Skeletal muscle satellite cell (primary cell): Measurements from ENCODE around the gene TMC7. TPM values are rescaled to one million over a fixed set of nuclear protein-coding genes. Genes with fewer than 3 reads are reported as not detected.
A peak's percentile ranks its signal among the peaks of the same experiment; 100 is the strongest.

Source experiments
- H3K27me3 ChIP-seq: 2 replicates; pipeline ENCODE4 v1.7.0; 2013; ENCODE audit warnings: low read length; ENCODE audit not compliant: control insufficient read depth, insufficient read depth
- H3K36me3 ChIP-seq: 2 replicates; pipeline ENCODE4 v1.7.0; 2013; ENCODE audit warnings: mild to moderate bottlenecking, control low read depth, low read length; ENCODE audit not compliant: insufficient read depth
- H3K4me1 ChIP-seq: 2 replicates; pipeline ENCODE4 v1.7.0; 2013; ENCODE audit warnings: low read length; ENCODE audit not compliant: control insufficient read depth, insufficient read depth
- H3K4me2 ChIP-seq: 2 replicates; pipeline ENCODE4 v1.7.0; 2013; ENCODE audit warnings: mild to moderate bottlenecking, low read length
- H3K4me3 ChIP-seq: 2 replicates; pipeline ENCODE4 v1.7.0; 2013; ENCODE audit warnings: low read length
- H3K9ac ChIP-seq: 2 replicates; pipeline ENCODE4 v1.7.0; 2013; ENCODE audit warnings: mild to moderate bottlenecking, low read depth, low read length, moderate library complexity
- H3K9me3 ChIP-seq: replicated peaks from 2 replicates; pipeline ENCODE4 v1.7.0; 2013; ENCODE audit warnings: mild to moderate bottlenecking, control low read depth, low read length
- total RNA-seq: library from RNA; depleted of rRNA; stranded (reverse); fragments of >200 nt; gene quantifications from 2 replicates; pipeline ENCODE4 v1.2.3, GENCODE V29; 2012; rRNA removed

TMC7 gene
- 0.76 and 1.3 TPM in 2 replicates for total RNA-seq

DNA sequence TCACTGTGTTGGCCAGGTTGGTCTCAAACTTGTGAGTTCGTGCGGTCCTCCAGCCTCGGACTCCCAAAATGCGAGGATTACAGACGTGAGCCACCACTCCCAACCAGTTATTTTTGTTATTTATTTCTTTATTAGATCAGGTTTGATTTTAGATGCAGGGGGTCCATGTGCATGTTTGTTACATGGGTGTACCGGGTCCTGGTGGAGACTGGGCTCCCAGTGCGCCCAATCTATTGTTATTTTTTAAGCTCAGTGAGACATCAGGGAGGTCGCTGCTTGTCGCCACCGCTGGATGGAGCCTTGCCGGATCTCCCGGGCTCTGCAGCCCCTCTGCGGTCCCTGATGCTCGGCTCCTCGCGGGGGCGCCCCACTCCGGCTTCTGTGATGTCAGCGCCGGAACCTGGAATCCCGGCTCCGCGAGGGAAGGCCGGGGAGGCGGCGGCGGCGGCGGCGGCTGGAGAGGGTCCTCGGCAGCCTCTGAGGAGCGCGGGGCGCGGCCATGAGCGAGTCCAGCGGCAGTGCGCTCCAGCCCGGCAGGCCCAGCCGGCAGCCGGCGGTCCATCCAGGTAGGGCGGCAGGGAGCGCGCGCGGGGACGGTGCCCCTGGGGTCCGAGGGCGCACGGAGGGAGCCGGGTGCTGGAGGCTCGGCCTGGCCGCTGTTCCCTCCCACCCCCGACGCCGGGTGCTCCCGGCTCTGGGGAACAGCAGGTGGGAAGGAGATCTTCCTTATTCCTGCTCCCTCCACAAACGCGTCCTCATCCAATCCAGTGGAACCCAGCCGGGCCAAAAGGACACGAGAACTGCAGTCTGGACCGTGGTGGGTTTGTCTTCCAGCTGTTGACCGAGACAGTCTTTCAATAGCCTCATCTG, at the start of gene TMC7:
Gene TMC7 (plus strand): TSS at position 370 of the 870 bp plus-strand sequence. CDS start 130 bp downstream, at position 500.
- Histone ChIP-seq H3K4me2 (peak within 1 kb of the TSS; percentile 81), H3K4me3 (peak within 1 kb of the TSS; percentile 73), H3K36me3 (no peaks in the 10 kb centered on the region), H3K9ac (peak within 1 kb of the TSS; percentile 77), H3K27me3 (no peaks in the 10 kb centered on the region), H3K4me1 (peaks cover 3% of the 10 kb centered on the region), H3K9me3 (no peaks in the 10 kb centered on the region)

DNA sequence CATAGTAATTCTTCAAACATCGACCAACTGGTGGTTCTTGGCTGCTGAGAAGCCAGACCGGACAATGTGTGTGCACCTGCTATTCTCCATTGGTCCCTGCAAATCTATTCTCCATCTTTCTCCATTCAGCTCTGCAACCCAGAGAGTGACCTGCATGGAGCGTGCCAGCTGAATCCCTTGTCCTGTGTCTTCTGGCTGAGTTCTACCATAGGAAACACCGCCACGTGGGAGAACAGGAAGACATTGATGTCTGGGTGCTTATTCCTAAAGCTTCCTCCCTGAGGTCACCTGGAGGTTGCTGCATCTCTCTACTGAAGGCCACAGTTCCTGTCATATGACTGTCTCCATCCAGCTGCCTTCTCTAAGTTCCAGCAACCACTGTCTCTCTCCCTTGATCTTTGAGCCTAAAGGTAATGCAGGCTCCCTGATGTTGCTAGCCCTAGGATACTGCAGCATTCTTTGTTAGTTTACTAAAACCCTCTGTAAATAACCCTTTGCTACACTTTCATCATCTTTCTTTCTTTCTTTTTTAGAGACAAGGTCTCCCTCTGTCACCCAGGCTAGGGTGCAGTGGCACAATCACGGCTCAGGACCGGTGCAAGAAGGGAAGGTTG, 46.9 kb upstream of the TMC7 start:
- Histone ChIP-seq H3K36me3 (no peaks in the 10 kb centered on the region), H3K9me3 (no peaks in the 10 kb centered on the region), H3K9ac (no peak overlapping the region), H3K4me1 (peaks cover 13% of the 10 kb centered on the region), H3K27me3 (no peaks in the 10 kb centered on the region), H3K4me3 (no peak overlapping the region), H3K4me2 (no peak overlapping the region)

DNA sequence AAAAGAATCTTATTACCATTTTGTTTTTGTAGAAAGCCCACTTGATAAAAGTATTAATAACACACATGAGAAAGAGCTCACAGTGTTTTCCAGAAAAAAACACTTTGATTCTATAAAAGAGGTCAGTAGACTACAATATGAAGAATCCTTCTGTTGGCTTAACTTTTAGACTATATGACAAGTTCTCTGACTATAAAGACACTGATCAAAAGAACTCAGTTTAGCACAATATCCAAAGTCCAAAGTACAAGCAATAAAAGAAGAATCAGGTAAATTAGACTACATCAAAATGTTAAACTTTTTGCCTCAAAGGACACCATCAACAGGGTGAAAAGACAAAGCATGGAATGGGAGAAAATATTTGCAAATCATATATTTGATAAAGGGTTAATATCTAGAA, 46.3 kb upstream of the TMC7 start:
- Histone ChIP-seq H3K4me2 (no peak overlapping the region), H3K9ac (no peak overlapping the region), H3K9me3 (no peaks in the 10 kb centered on the region), H3K27me3 (no peaks in the 10 kb centered on the region), H3K4me3 (no peak overlapping the region), H3K36me3 (no peaks in the 10 kb centered on the region), H3K4me1 (peaks cover 8% of the 10 kb centered on the region)

DNA sequence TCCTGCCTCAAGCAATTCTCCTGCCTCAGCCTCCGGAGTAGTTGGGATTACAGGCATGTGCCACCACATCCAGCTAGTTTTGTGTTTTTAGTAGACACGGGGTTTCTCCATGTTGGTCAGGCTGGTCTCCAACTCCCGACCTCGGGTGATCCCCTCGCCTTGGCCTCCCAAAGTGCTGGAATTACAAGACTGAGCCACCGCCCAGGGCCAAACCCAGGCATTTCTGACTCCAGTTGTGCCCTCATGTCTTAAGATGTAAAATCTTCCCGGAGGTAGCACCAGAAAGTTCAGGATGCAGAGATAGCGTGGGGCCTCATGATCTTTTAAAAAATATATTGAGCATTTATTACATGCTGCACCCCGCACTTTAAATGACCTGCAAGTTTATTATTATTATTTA, 44.7 kb upstream of the TMC7 start:
- no peak overlapping the region for H3K4me3 ChIP-seq
- no peaks in the 10 kb centered on the region for H3K4me1 ChIP-seq
- H3K4me2 ChIP-seq: no peak overlapping the region
- H3K36me3 ChIP-seq: no peaks in the 10 kb centered on the region
- no peaks in the 10 kb centered on the region for H3K9me3 ChIP-seq
- H3K27me3 ChIP-seq: no peaks in the 10 kb centered on the region
- H3K9ac ChIP-seq: no peak overlapping the region

DNA sequence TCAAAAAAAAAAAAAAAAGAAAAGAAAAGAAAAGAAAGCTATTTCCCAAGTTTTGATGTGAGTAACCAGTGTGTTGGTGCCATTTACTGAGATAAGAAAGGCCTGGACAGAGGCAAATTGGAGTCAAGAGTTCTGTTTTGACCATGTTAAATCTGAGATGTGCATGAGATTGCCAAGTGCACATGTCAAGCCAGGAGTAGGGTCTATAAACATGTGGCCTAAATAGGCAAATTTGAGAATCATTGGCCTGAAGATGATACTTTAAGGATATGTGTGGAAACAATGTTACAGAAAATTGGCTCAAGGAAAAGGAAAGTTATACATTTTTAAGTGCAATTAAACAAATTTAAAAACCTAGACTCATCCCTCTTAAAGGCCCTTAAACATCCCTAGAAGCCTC, 42.3 kb upstream of the TMC7 start:
- Histone ChIP-seq H3K36me3 (no peaks in the 10 kb centered on the region), H3K4me2 (no peak overlapping the region), H3K27me3 (no peaks in the 10 kb centered on the region), H3K4me1 (no peaks in the 10 kb centered on the region), H3K4me3 (no peak overlapping the region), H3K9me3 (no peaks in the 10 kb centered on the region), H3K9ac (no peak overlapping the region)

DNA sequence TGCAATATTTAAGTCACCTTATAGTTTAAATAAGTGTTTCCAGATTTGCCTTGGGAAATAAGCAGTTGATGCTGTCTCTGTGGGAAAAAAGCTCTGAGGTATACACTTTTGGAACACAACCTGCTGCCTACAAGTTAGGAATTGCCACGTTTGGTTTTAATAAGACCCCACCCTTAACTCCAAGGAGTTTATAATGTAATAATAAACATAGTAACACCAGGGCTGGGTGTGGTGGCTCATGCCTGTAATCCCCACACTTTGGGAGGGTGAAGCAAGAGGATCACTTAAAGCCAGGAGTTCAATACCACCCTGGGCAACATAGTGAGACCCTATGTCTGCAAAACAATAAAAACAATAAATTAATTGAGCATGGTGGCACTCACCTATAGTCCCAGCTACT, 41.7 kb upstream of the TMC7 start:
- Histone ChIP-seq H3K9me3 (no peaks in the 10 kb centered on the region), H3K4me3 (no peak overlapping the region), H3K4me2 (no peak overlapping the region), H3K9ac (no peak overlapping the region), H3K27me3 (no peaks in the 10 kb centered on the region), H3K4me1 (no peaks in the 10 kb centered on the region), H3K36me3 (no peaks in the 10 kb centered on the region)

DNA sequence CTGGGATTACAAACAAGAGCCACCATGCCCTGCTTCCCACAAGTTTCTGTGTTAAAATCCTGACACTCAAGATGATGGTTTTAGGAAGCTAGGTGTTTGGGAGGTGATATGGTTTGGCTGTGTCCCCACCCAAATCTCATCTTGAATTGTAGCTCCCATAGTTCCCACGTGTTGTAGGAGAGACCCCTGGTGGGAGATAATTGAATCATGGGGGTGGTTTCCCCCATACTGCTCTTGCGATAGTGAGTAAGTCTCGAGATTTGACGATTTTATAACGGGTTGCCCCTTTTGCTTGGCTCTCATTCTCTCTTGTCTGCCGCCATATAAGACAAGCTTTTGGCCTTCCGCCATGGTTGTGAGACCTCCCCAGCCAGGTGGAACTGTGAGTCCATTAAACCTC, 40.3 kb upstream of the TMC7 start:
- Histone ChIP-seq H3K4me1 (no peaks in the 10 kb centered on the region), H3K4me2 (no peak overlapping the region), H3K4me3 (no peak overlapping the region), H3K36me3 (no peaks in the 10 kb centered on the region), H3K9me3 (no peaks in the 10 kb centered on the region), H3K9ac (no peak overlapping the region), H3K27me3 (no peaks in the 10 kb centered on the region)

DNA sequence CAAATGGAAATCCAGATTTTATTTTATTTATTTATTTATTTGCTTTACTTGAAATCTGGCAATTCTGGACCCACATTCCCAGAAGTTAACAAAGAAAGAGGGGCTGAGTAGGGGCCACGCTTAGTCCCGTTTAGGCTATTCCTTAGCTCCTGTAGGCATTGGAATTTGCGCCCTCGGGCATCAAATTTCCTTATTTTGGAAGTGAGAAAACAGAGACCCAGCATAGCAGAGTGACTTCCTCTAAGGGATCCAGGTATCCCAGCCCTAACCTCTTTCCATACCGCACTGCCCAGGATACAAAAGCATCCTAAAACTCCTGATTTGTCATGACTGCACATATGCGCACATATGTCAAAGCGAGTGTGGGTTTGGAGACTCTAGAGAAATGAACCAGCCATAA, 38.5 kb upstream of the TMC7 start:
- Histone ChIP-seq H3K4me2 (no peak overlapping the region), H3K9ac (no peak overlapping the region), H3K4me3 (no peak overlapping the region), H3K36me3 (no peaks in the 10 kb centered on the region), H3K27me3 (no peaks in the 10 kb centered on the region), H3K9me3 (no peaks in the 10 kb centered on the region), H3K4me1 (no peaks in the 10 kb centered on the region)

DNA sequence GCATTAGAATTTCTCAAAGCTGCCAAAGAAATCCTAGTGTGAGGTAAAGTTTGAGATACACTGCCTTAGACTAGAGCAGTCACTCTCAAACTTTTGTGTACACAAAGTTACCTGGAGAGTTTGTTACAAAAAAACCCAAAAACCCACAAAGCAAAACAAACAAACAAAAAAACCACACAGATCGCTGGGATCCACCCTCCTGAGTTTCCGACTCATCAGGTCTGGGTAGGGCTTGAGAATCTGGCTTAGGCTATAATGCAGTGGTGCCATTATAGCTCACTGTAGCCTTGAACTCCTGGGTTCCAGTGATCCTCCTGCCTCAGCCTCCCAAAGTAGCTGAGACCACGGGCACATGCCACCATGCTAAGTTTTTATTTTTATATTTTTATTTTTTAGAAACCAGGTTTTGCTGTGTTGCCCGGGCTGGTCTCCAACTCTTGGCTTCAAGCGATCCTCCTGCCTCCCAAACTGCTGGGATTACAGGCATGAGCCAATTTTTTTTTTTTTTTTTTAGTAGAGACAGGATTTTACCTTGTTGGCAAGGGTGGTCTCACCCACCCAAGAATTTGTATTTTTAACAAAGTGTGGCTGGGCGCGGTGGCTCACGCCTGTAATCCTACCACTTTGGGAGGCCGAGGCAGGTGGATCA, 35.2 kb upstream of the TMC7 start:
- Histone ChIP-seq H3K9ac (no peak overlapping the region), H3K36me3 (no peaks in the 10 kb centered on the region), H3K4me3 (no peak overlapping the region), H3K4me1 (no peaks in the 10 kb centered on the region), H3K4me2 (no peak overlapping the region), H3K9me3 (no peaks in the 10 kb centered on the region), H3K27me3 (no peaks in the 10 kb centered on the region)

DNA sequence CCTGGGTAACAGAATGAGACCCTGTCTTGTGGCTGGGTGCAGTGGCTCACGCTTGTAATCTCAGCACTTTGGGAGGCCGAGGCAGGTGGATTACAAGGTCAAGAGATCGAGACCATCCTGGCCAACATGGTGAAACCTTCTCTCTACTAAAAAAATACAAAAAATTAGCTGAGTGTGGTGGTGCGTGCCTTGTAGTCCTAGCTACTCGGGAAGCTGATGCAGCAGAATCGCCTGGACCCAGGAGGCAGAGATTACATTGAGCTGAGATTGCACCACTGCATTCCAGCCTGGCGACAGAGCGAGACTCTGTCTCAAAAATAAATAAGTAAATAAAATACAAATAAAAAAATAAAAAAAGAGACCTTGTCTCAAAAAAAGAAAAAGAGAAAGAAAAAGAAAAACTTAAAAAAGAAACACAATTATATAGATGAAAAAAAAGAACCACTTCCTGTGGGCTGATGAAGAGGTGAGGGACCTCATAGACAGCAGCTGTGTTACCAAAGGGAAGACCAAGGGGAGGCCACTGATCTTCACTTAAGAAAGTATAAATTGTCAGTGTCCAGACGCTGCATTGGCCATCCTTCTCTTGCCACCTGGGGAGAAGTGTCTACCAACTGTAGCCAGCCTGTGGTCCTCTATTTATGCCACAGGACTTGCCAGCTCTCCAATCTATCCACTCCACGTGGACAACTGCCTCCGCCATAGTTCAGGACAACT, 33.1 kb upstream of the TMC7 start:
- Histone ChIP-seq H3K4me3 (no peak overlapping the region), H3K9me3 (no peaks in the 10 kb centered on the region), H3K4me2 (no peak overlapping the region), H3K36me3 (no peaks in the 10 kb centered on the region), H3K4me1 (no peaks in the 10 kb centered on the region), H3K27me3 (peaks cover 2% of the 10 kb centered on the region), H3K9ac (no peak overlapping the region)

DNA sequence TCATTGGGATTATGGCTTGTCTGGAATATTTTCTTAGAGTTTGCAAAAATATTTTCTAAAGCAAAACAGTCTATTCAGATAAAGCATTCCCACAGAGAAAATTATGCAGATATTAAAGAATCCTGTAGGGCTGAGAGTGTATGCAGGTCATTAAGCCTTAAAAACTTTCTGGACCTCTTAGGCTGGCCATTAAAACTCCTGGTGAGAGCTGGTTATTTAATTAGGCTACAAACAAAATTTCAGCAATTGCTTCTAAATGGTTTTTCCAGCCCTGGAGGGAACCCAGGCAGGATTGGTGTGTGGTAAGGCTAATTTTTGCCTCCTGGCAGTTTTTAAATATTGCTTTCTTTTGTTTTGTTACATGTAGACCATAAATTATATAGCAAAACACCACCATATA, 30.2 kb upstream of the TMC7 start:
- Histone ChIP-seq H3K9ac (no peak overlapping the region), H3K4me2 (no peak overlapping the region), H3K4me1 (no peaks in the 10 kb centered on the region), H3K9me3 (no peaks in the 10 kb centered on the region), H3K4me3 (no peak overlapping the region), H3K27me3 (peaks cover 19% of the 10 kb centered on the region), H3K36me3 (no peaks in the 10 kb centered on the region)
